Kidney (tissue), 14 donors: ENCODE results near the gene DUSP10. TPM values are rescaled to one million over a fixed set of nuclear protein-coding genes. Genes with fewer than 3 reads are reported as not detected.

Experiments used
- DNase-seq, 5 donors: peaks; one replicate each; pipeline ENCODE4 v3.0.0-alpha.2; 2013 to 2020
- FAIRE-seq: peaks from 2 replicates; lab custom pipeline; 2012; peaks lifted over from hg19 to GRCh38; lab: Jason Lieb, UNC
- H3K27ac ChIP-seq, 2 donors: one replicate each; pipeline ENCODE4 v1.7.0; 2013; ENCODE audit warnings: low read depth in 2 of 2, low read length in 2 of 2, inconsistent platforms in 1 of 2
- H3K27me3 ChIP-seq: one replicate; pipeline ENCODE4 v1.7.1; 2013; ENCODE audit warnings: low read length, inconsistent platforms; ENCODE audit not compliant: control insufficient read depth, insufficient read depth
- H3K36me3 ChIP-seq, 3 donors: one replicate each; pipeline versions ENCODE4 v1.7.0 to v1.7.1; 2013; ENCODE audit warnings: low read length in 3 of 3, control low read depth in 1 of 3, inconsistent platforms in 1 of 3; ENCODE audit not compliant: insufficient read depth in 3 of 3, control insufficient read depth in 2 of 3
- H3K4me1 ChIP-seq, 3 donors: one replicate each; pipeline versions ENCODE4 v1.7.0 to v1.7.1; 2013; ENCODE audit warnings: low read length in 3 of 3, inconsistent platforms in 1 of 3, low read depth in 1 of 3; ENCODE audit not compliant: control insufficient read depth in 2 of 3, insufficient read depth in 2 of 3
- H3K4me3 ChIP-seq, 3 donors: one replicate each; pipeline versions ENCODE4 v1.7.0 to v1.8.1; 2013; ENCODE audit warnings: low read length in 3 of 3, control low read depth in 1 of 3, inconsistent platforms in 1 of 3
- H3K9ac ChIP-seq, 3 donors: one replicate each; pipeline versions ENCODE4 v1.7.0 to v1.7.1; 2013; ENCODE audit warnings: low read length in 3 of 3, control low read depth in 1 of 3, inconsistent platforms in 1 of 3
- H3K9me3 ChIP-seq, 3 donors: one replicate each; pipeline versions ENCODE4 v1.7.0 to v1.7.1; 2013; ENCODE audit warnings: low read length in 3 of 3, control low read depth in 1 of 3, inconsistent platforms in 1 of 3; ENCODE audit not compliant: control insufficient read depth in 2 of 3, insufficient read depth in 1 of 3
- CTCF ChIP-seq: IDR thresholded peaks from 3 replicates; pipeline ENCODE4 v1.5.1; 2012; ENCODE audit warnings: mild to moderate bottlenecking, moderate library complexity, borderline replicate concordance; ENCODE audit not compliant: insufficient read depth; ENCODE audit errors: extremely low read depth
- intact Hi-C: fragments of 100-400 bp; cut with DNase I; formaldehyde crosslinking; loops from one replicate; pipeline ENCODE4 v1.11.1; 2022
- polyA plus RNA-seq: library from polyadenylated mRNA; stranded (reverse); fragments of 350-450 nt; fragmentation: Illumina TruSeq; extraction: RNeasy Lipid Tissue Mini Kit (QIAGEN cat#74804); gene quantifications from one replicate; pipeline ENCODE4 v1.2.3, GENCODE V29; 2014; ENCODE audit warnings: low read depth, low replicate concordance; ENCODE audit not compliant: insufficient read depth
- total RNA-seq: library from RNA; stranded (reverse); fragmentation: NEBNext Ultra II Directional; extraction: Animal tissue kit (Norgen Biotek cat#: 25700); gene quantifications from one replicate; pipeline ENCODE4 v1.2.1, GENCODE V29; 2021
- donor health status: control.
- donor health status: control.
- donor health status: control.
- donor health status: control.
- donor health status: control.
- donor health status: DM: yes; HTN: yes; CAD: no.
- donor health status: Normal renal cell carcinoma (clear cell type).

The DUSP10 gene
- total and polyA plus RNA-seq, 2 donors from 2014 or later: 1.0 to 5.3 TPM

- no peaks in the 10 kb centered on the region for H3K27me3 ChIP-seq
- no peak for FAIRE-seq
- H3K4me3 ChIP-seq: no peak overlapping the region
- no peaks in the 10 kb centered on the region for H3K36me3 ChIP-seq
- no peaks in the 10 kb centered on the region for H3K4me1 ChIP-seq
- no peak for TF ChIP-seq CTCF
- no peaks in the 10 kb centered on the region for H3K9me3 ChIP-seq
- H3K27ac ChIP-seq: no peak overlapping the region
- no peak overlapping the region for H3K9ac ChIP-seq
- DNase-seq: no peak
- intact Hi-C loops: no loop called here
These were observed 31.5 kb upstream of the DUSP10 start for GRCh38 chr1:221773383-221773782.

GRCh38 chr1:221772117-221772516 is 30.2 kb upstream of the DUSP10 start:
- TF ChIP-seq CTCF: no peak
- Histone ChIP-seq H3K9me3 (no peaks in the 10 kb centered on the region), H3K27me3 (no peaks in the 10 kb centered on the region), H3K4me1 (no peaks in the 10 kb centered on the region), H3K36me3 (no peaks in the 10 kb centered on the region), H3K27ac (no peak overlapping the region), H3K9ac (no peak overlapping the region), H3K4me3 (no peak overlapping the region)
- FAIRE-seq (no peak), DNase-seq (no peak)
- intact Hi-C loops: no loop called here

GRCh38 chr1:221768444-221769066 is 26.7 kb upstream of the DUSP10 start:
- H3K9me3 ChIP-seq: no peaks in the 10 kb centered on the region
- H3K4me1 ChIP-seq: no peaks in the 10 kb centered on the region
- TF ChIP-seq CTCF: no peak
- no peak overlapping the region for H3K4me3 ChIP-seq
- intact Hi-C loops: no loop called here
- H3K9ac ChIP-seq: no peak overlapping the region
- no peak for FAIRE-seq
- H3K27ac ChIP-seq: no peak overlapping the region
- H3K27me3 ChIP-seq: no peaks in the 10 kb centered on the region
- DNase-seq: no peak
- no peaks in the 10 kb centered on the region for H3K36me3 ChIP-seq

- H3K9ac ChIP-seq: no peak overlapping the region
- H3K36me3 ChIP-seq: no peaks in the 10 kb centered on the region
- no peaks in the 10 kb centered on the region for H3K27me3 ChIP-seq
- FAIRE-seq (no peak), DNase-seq (no peak)
- no peak overlapping the region for H3K4me3 ChIP-seq
- H3K27ac ChIP-seq: no peak overlapping the region
- no peaks in the 10 kb centered on the region for H3K9me3 ChIP-seq
- no peak for TF ChIP-seq CTCF
- intact Hi-C loops: no loop called here
- no peaks in the 10 kb centered on the region for H3K4me1 ChIP-seq
These were observed 24.3 kb upstream of the DUSP10 start for GRCh38 chr1:221766210-221766609.
